Ureter (tissue), 1 donor: ENCODE results near the gene OGG1. TPM values are rescaled to one million over a fixed set of nuclear protein-coding genes. Genes with fewer than 3 reads are reported as not detected.

Experiments
- DNase-seq: peaks from one replicate; pipeline ENCODE4 v3.0.0-alpha.2; 2020; ENCODE audit warnings: low spot score
- total RNA-seq: library from RNA; stranded (reverse); gene quantifications from one replicate; pipeline ENCODE4 v1.2.4, GENCODE V29; 2023
- donor health status: DM: yes; HTN: yes; CAD: no.

OGG1 gene
- total RNA-seq, 1 donor from 2014 or later: 25.3 TPM

DNA sequence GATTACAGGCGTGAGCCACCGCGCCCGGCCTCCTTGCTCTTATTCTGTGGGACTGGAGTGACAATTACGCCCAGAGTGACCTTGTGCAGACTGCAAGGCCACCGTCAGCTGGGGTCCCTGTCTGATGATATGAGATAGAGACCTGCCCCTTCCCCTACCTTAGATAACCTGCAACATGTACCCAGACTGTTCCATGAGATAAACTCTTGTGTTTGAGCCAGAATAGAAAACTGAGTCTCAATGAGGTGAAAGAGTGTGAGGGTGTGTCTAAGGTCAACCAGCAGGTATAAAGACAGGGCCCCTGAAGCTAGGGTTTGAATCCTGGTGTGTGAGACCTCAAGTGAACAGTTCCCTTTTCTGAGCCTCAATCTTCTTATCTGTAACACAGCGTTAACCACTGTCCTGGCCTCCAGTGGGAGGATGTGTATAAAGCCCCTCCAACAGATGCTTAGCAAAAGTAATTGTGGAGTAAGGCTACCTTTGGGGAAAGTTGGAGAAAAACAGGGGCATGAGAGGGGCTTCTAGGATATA lies 36.5 kb downstream of the OGG1 start:
- DNase-seq: no peak

DNA sequence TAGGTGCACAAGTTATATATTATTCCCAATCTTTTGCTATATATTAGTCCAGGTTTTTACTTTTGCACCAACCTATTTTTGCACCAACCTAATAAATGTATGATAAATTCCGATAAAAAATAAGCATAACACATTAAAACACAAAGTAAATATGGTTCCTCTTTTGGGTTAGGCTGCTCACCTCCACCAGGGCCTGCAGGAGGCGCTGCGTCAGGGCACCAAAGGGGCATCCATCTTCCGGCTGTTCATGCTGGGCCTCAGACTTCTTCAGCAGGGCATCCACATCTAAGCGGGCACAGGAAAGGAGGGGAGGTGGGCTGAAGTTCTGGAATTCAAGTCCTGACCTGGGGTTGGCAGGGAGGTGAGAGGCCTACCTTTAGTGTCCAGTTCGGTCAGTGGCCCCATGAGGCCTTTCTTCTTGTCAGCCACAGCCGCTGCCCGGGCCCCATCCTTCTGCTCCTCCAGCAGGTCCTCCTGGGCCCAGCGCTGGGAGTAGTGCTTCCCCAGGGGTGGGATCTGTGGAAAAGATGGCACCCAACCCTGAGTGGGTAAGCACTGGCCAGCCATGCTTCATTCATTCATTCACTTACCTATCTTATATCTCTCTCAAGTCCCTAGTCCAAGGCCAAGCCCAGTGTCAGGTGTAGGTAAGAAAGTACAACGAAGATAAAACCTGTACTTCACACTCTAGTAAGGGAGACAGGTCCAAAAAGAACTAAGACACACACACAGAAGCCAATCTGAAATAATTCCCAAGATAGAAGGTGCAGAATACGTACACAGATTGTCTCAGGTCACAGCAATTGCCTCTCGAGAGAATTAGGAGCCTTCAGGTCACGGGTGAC lies 37.3 kb downstream of the OGG1 start:
- DNase-seq: no peak

DNA sequence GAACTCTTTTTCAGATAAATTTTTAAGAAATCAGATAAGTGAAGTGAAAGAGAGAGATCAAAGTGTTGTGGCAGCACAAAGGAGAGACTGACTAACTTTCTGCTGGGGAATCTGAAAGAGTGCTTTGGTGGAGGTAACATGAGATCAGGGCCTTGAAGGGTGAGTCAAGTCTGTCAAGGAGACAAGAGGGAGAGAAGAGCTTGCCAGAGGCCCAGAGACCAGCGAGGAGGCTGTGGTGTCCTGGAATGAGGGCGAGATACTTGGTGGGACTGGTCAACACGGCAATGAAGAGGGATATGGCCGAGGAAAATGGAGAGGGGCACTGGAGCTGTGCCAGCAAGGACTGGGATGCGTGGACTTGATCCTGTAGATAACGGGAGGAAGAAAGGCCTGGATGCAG lies 38.0 kb downstream of the OGG1 start:
- no peak for DNase-seq

DNA sequence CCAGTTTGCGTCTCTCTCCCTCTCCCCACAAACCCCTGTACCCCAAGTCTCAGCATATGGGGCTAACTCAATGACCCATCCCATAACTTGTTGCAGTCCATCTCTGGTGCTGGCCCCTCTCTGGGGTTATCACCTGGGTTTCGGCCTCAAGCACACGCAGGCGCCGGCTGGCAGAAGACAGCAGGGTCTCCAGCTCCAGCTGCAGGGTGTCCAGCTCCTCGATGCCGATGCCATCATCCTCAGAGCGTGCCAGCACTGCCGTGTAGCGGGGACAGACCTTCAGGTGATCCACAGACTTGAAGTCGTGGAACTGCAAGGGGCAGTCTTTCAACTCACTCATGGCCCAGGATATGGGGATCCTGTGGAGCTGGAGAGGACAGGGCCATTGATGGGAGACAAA lies 41.4 kb downstream of the OGG1 start:
- no peak for DNase-seq

DNA sequence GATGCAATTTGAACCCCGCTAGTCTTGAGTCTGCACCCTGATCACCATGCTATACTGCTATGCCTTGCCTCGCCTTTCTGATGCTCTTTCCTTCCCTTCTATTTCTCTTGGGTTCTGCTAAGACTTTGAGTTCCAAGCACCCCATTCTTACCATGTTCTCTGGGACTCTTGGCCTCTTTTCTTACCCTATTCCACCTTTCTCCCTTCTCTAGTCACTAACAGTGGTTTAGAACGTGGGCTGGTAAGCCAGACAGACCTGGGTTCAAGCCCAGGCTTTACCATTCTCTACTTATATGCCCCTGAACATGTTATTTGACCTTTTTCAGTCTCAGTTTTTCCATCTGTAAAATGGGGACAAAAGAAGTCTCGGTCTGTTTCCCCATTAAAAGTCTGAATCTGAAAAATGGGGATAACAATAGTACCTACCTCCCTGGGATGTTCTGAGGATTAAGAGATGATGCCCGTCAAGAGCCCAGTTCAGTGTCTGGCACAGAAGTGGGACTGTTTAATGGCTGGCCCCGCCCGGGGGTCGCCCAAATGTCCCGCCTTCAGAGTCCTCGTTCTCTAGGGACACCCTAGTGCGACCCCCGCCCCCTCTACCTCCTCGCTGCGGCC lies 42.1 kb downstream of the OGG1 start:
- DNase-seq: no peak

DNA sequence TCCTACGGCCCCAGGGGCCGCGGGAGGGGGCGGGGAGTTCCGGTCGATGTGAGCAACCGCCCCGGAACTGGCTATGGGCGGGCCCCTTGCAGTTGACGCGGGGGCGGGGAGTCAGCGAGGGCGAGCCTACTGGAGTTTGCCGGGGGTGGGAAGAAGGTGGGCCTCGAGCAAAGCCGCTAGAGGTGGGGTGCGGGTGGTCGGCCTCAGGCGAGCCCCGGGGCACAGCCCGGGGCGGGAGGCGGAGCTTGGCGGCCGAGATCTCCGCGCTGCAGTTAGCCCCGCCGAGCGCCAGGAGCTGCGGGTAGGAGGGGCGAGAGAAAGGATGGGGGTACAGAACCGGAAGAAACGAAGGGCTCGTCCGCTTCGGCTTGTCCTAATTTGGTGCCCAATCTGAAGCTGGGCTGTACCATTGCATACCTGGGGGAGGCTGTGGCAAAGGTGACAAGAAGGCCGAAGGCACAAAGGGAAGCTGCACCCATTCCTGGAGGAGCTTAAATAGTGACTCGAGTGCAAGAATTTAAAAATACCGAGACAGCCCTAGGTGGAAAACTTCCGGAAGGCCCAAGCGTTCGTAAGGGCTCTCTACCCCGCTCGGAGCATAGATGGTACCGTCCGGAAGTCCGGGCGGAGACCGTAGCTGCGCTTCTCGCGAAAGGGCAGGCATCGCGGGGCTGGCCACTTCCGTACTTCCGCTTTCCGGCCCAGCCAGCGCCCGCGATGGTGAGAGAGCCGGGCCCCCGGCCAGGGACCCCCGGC lies 42.8 kb downstream of the OGG1 start, which contains the start of the genes ARPC4 and TADA3:
TSS of gene ARPC4 (plus strand) at position 678 of the 756 bp plus-strand sequence. CDS start at position 718, 40 bp downstream.
TSS of gene TADA3 (minus strand) at position 69 of the 756 bp plus-strand sequence. CDS start 1,007 bp downstream, outside the sequence.
- peak; percentile 94 for DNase-seq

DNA sequence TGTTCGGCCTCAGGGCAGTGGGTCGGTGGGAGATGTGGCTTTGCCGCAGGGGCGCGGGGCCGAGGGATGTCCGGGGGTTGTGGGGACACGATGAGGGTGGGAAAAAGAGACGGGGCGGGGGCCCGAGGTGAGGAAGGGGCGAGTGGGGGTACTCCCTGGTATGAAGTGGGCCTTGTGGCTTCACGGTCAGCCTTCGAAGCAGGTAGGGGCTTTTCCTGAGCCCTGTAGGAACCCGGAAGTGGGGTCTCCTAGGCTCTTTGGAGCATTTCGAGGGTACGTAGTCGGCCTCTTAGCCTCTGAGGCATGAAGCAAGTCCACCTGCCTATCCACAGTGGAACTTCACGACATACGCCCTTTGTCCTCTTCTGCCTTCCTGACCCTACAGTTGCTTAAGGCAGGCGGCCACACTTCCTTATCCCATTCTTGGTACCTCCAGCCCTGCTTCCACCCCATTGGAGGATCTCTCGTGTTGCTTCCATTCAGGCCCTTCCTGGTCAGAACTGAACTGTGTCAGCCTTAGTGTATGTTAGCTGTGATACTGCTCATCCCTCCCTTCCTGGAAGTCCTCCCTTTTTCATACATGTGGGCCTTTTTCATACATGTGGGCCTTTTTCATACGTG lies 43.5 kb downstream of the OGG1 start:
- DNase-seq: no peak

DNA sequence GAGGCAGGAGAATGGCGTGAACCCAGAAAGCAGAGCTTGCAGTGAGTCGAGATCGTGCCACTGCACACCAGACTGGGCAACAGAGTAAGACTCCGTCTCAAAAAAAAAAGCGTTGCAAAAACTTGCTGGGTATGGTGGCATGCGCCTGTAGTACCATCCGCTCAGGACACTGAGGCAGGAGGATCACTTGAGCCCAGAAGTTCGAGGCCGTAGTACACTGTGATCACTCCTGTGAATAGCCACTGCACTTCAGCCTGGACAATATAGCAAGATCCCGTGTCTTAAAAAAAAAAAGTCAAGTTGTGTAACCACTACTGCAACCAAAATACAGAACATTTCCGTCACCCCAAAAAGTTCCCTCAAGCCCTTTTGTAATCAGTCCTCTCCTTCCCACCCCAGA lies 44.6 kb downstream of the OGG1 start:
- no peak for DNase-seq

DNA sequence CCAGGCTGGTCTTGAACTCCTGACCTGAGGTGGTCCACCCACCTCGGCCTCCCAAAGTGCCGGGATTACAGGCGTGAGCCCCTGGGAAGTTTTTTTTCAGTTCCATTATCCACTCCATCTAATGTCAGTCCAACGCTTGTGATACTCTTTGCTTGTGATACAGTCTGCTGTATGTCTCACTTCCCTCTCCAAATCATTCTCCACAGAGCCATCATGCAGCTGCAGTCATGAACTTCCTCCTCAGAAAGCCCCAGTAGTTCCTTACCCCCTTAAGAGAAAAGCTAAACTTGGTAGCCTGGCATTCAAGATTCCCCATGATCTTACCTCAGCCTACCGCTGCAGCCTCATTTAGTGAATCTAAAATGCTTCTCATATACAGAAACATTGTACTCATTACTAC lies 45.5 kb downstream of the OGG1 start:
- no peak for DNase-seq

DNA sequence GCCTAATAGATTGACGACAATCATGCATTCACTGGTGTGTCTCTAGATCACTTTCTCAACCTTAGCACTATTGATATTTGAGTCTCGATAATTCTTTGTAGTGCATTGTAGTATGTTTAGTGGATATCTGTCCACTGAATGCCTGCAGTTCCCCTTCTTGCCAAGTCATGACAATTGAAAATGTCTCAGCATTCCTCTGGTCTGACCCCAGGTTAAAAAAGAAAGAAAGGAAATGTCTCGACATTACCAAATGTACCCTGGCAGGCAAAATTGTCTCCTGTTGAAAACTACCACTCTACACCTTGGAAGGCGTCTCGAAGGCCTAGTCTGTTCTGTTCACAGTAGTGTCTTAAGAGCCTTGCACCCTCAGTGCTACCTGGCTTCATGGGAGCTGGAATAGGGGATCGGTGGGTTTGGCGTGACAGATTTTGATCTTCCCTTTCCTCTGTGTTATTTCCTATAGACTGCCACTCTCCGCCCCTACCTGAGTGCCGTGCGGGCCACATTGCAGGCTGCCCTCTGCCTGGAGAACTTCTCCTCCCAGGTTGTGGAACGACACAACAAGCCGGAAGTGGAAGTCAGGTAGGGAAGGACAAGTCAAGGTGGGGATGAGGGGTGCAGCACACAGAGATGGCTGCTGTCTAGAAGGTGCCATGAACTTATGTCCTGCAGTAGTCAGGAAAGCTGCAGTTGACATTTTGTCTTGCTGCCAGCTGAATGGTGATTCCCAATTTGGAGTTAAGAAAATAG lies 47.6 kb downstream of the OGG1 start:
- no peak for DNase-seq

DNA sequence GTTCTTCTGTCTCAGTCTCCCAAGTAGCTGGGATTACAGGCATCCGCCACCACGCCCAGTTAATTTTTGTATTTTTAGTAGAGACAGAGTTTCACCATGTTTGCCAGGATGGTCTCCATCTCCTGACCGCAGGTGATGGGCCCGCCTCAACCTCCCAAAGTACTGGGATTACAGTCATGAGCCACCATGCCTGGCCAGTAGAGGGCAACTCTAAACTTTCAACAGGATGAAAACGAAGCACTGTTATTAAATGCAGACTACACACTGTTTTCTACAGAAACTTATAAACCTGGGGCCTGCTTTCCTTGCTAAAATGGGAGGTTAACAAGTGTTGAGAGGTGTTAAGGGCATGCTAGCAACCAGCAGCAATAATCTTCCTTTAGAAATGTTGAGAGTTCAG lies 50.8 kb downstream of the OGG1 start:
- no peak for DNase-seq

DNA sequence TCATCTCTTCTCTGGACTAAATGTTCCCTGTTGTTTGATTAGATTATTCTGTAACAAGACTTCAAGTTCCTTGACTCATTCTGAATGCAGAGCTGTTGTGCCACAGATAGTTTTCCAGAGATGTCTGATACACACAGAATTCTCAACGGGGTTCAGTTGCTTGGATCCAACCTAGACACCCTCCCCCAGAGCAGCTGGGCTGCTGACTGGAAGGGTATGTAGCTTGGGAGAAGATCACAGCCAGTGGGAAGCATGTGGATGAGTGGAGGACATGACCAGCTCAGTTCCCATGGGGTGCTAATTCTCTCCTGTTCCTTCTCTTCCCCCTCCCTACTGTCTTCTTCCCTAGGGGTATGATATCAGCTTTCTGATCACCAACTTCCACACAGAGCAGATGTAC lies 53.7 kb downstream of the OGG1 start:
- no peak for DNase-seq

DNA sequence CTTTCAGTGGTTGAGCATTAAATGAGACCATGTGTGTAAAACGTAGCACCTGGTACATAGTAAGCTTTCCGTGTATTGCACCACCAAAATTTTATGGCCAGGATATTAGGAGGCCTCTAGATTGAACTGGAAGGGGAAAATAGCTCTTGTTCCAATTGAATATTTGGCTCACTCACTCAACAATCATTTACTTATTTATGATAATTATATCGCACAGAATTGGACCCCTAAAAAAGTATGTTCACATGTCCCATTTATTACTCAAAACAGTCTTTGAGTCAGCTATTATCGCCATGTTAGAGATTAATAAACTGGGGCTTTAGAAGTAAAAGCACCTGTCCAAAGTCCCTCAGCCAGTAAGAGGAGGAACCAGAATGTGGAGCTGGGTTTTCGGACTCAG lies 55.2 kb downstream of the OGG1 start:
- no peak for DNase-seq

DNA sequence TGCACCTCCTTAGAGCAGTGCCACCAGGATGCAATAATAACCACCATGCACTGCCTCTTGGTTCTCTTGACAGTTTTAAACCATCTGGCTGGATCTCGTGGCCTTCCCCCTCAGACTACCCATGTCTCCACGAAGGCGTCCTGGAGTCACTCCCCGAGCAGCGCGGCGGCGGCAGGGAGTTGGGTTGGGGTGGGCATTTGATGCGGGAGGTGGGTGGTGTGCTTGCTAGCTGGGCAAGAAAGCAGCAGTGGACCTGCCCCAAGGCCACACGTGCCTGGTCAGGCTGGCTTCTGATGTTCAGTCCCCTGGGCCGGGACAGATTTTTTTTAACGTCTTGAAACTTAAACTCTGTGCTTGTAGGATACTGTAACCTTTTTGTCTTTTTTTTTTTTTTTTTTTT lies 56.4 kb downstream of the OGG1 start:
- DNase-seq: no peak

Other genes starting within 250 kb of the OGG1 start
- not detected for gene LHFPL4, start 196.1 kb upstream of the OGG1 start, total RNA-seq
- gene MTMR14, start 100.4 kb upstream of the OGG1 start, total RNA-seq: 31.7 TPM
- 0.29 TPM for gene CPNE9, start 46.1 kb upstream of the OGG1 start, total RNA-seq
- 18.6 TPM for gene BRPF1, start 18.2 kb upstream of the OGG1 start, total RNA-seq
- 24.3 TPM for gene CAMK1, start 20.0 kb downstream of the OGG1 start, total RNA-seq
- gene TADA3, start 42.5 kb downstream of the OGG1 start, total RNA-seq: 54.6 TPM
- gene ARPC4, start 43.1 kb downstream of the OGG1 start, total RNA-seq: 166 TPM
- gene TTLL3, start 60.3 kb downstream of the OGG1 start, total RNA-seq: 98.3 TPM
- 33.9 TPM for gene RPUSD3, start 94.1 kb downstream of the OGG1 start, total RNA-seq
- gene CIDEC, start 130.3 kb downstream of the OGG1 start, total RNA-seq: 1.1 TPM
- gene JAGN1, start 140.7 kb downstream of the OGG1 start, total RNA-seq: 26.6 TPM
- gene IL17RE, start 152.9 kb downstream of the OGG1 start, total RNA-seq: 11.9 TPM
- 34.0 TPM for gene IL17RC, start 167.1 kb downstream of the OGG1 start, total RNA-seq
- 37.0 TPM for gene CRELD1, start 183.9 kb downstream of the OGG1 start, total RNA-seq
- gene PRRT3, start 202.5 kb downstream of the OGG1 start, total RNA-seq: 3.5 TPM
- gene EMC3, start 236.9 kb downstream of the OGG1 start, total RNA-seq: 63.1 TPM